Prostate gland (tissue), 2 donors: Measurements from ENCODE around the gene TTBK1. TPM values are rescaled to one million over a fixed set of nuclear protein-coding genes. Genes with fewer than 3 reads are reported as not detected.

ENCODE experiments used
- DNase-seq: peaks from one replicate; pipeline ENCODE4 v3.0.0-alpha.2; 2019; ENCODE audit warnings: low spot score
- H3K27ac ChIP-seq, 2 donors: fragments of 200-600 bp; sonication (generic); 2 replicates each; pipeline ENCODE4 v1.5.1; 2017 to 2019
- H3K27me3 ChIP-seq: fragments of 200-600 bp; sonication (generic); replicated peaks from 2 replicates; pipeline ENCODE4 v1.5.1; 2019; ENCODE audit not compliant: insufficient read depth
- H3K36me3 ChIP-seq, 2 donors: fragments of 200-600 bp; sonication (generic); 1 replicate in 1 of 2; 2 replicates in 1 of 2; pipeline versions ENCODE4 v1.5.1 to v1.8.1; 2017 to 2019
- H3K4me1 ChIP-seq: fragments of 200-600 bp; sonication (generic); replicated peaks from 2 replicates; pipeline ENCODE4 v1.5.1; 2019
- H3K4me3 ChIP-seq, 2 donors: fragments of 200-600 bp; sonication (generic); 2 replicates each; pipeline ENCODE4 v1.5.1; 2017 to 2019
- H3K9me3 ChIP-seq: fragments of 200-600 bp; sonication (generic); 2 replicates; pipeline ENCODE4 v1.5.1; 2017
- POLR2A ChIP-seq: fragments of 450-650 bp; IDR thresholded peaks from one replicate; pipeline ENCODE4 v1.6.1; 2016; ENCODE audit warnings: antibody characterized with exemption, mild to moderate bottlenecking
- POLR2AphosphoS5 ChIP-seq: sonication (generic); formaldehyde crosslinking; IDR thresholded peaks from one replicate; pipeline ENCODE4 v1.6.1; 2017; ENCODE audit warnings: antibody characterized with exemption
- WGBS: methylation state at CpG from one replicate; pipeline ENCODE4 v1.1.5; 2018; 5-methylcytosine and 5-hydroxymethylcytosine counted together
- intact Hi-C: fragments of 100-400 bp; cut with DNase I; formaldehyde crosslinking; loops from one replicate; pipeline ENCODE4 v1.14.2; 2022
- total RNA-seq, 2 donors: library from RNA; depleted of rRNA; stranded (reverse); fragments of >200 nt; gene quantifications; one replicate each; pipeline ENCODE4 v1.1.0, GENCODE V29; 2016
- TF ChIP-seq, protein P1 (sequence below), 4 experiments: fragments of 200-600 bp in 2 of 4; fragments of 450-650 bp in 2 of 4; sonication (generic) in 2 of 4; IDR thresholded peaks; 1 replicate in 3 of 4; 2 replicates in 1 of 4; pipeline ENCODE4 v1.5.1; 2016 to 2019; ENCODE audit warnings: antibody characterized with exemption in 4 of 4, mild to moderate bottlenecking in 2 of 4, moderate library complexity in 2 of 4

TTBK1 gene
- total RNA-seq: under 1 TPM; 0.18 to 0.62 TPM

DNA sequence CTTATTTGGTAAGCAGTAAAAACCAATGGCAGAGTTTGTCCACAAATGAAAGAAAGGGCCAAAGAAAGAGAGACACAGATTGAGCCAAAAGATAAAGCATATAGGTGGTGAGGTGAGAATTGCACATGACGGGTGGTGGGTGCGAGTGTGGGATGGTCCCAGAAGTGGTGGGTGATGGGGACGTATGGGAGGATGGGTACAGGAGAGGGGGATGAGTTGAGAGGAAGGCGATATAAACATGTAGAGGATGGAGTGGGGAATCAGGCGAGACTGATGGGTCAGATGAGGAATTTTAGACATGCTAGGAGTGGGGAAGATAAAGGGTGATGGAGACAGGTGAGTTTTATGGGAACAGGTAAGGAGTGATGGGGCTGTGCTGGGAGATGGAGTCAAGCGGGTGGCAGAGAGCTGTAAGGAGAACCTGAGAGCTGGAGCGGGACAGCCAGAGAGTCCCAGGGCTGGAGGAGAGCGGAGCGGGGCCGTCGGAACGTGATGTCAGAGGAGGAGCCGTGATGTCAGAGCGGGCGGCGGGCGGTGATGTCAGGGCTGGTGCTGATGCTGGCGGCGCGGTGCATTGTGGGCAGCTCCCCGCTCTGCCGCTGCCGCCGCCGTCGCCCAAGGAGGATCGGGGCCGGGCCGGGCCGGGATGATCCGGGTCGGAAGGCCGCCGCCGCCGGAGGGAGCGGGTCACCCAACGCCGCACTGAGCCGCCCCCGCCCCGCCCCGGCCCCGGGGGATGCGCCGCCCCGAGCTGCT lies at the start of gene TTBK1:
TTBK1 (plus strand) TSS at position 574 of the 756 bp plus-strand sequence. CDS start 3,180 bp downstream, outside the sequence.
- Histone ChIP-seq H3K27ac (no peak within 1 kb of the TSS), H3K27me3 (peaks cover 5% of the 10 kb centered on the region), H3K4me1 (no peaks in the 10 kb centered on the region), H3K9me3 (no peaks in the 10 kb centered on the region), H3K4me3 (no peak within 1 kb of the TSS), H3K36me3 (no peaks in the 10 kb centered on the region)
- intact Hi-C loops: no loop called here
- WGBS: 11% methylated on average over 35 of the region's 47 CpGs
- DNase-seq: no peak
- TF ChIP-seq POLR2A (no peak), POLR2AphosphoS5 (no peak)
- TF ChIP-seq, protein P1, sequence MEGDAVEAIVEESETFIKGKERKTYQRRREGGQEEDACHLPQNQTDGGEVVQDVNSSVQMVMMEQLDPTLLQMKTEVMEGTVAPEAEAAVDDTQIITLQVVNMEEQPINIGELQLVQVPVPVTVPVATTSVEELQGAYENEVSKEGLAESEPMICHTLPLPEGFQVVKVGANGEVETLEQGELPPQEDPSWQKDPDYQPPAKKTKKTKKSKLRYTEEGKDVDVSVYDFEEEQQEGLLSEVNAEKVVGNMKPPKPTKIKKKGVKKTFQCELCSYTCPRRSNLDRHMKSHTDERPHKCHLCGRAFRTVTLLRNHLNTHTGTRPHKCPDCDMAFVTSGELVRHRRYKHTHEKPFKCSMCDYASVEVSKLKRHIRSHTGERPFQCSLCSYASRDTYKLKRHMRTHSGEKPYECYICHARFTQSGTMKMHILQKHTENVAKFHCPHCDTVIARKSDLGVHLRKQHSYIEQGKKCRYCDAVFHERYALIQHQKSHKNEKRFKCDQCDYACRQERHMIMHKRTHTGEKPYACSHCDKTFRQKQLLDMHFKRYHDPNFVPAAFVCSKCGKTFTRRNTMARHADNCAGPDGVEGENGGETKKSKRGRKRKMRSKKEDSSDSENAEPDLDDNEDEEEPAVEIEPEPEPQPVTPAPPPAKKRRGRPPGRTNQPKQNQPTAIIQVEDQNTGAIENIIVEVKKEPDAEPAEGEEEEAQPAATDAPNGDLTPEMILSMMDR (IDR thresholded peaks at IDR 0.05): no peak

DNA sequence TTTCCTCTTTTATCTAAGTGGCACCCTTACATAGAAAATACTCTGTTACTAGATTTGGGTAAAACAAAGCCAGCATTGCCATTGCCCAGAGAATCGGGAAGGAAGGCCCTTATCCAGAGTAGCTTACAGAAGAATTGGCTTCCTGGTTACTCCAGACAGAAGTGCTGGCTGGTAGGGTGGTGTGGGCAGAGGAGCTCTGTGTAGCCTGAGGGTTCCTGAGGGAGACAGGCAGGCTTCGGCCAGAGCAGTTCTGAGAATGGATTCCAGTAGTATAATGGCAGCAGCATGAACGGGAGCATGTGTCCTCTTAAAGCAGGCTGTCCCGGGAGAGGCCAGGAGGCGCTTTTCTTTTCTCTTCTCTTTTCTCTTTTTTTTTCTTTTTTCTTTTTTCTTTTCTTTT lies 49.4 kb upstream of the TTBK1 start:
- no peaks in the 10 kb centered on the region for H3K9me3 ChIP-seq
- peaks cover 0 to 7% of the 10 kb centered on the region in 2 donors for H3K36me3 ChIP-seq
- H3K4me1 ChIP-seq: no peaks in the 10 kb centered on the region
- H3K4me3 ChIP-seq: no peak overlapping the region
- H3K27me3 ChIP-seq: no peaks in the 10 kb centered on the region
- TF ChIP-seq, protein P1 (IDR thresholded peaks at IDR 0.05): no peak
- 92% methylated on average over 5 of the region's 5 CpGs for WGBS
- no peak overlapping the region for H3K27ac ChIP-seq
- intact Hi-C loops: no loop called here
- no peak for DNase-seq

DNA sequence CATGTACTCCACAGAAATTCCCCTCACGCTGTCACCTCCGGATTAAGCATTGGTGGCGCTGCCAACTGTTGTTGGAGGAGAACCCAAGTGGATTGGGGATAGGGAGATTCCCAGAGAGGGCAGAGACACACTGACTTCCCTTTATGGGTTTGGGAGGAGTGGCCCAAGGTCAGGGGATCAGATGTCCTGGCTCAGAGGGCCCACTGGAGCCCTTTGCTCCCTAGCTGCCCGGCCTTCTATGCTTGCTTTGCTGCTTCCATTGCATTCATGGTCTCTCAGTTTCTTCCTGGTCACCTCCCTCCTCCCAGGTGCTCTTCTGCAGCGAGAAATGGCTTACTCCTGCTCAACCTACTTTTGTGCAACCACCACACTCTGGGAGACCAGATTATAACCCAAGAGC lies 46.9 kb upstream of the TTBK1 start:
- Histone ChIP-seq H3K27ac (no peak overlapping the region), H3K9me3 (no peaks in the 10 kb centered on the region), H3K4me3 (no peak overlapping the region), H3K36me3 (peaks cover 0 to 7% of the 10 kb centered on the region in 2 donors), H3K27me3 (no peaks in the 10 kb centered on the region), H3K4me1 (no peaks in the 10 kb centered on the region)
- WGBS: 85% methylated on average over 5 of the region's 5 CpGs
- intact Hi-C loops: no loop called here
- DNase-seq: no peak
- TF ChIP-seq POLR2A (no peak), POLR2AphosphoS5 (no peak)
- TF ChIP-seq, protein P1 (IDR thresholded peaks at IDR 0.05): no peak

DNA sequence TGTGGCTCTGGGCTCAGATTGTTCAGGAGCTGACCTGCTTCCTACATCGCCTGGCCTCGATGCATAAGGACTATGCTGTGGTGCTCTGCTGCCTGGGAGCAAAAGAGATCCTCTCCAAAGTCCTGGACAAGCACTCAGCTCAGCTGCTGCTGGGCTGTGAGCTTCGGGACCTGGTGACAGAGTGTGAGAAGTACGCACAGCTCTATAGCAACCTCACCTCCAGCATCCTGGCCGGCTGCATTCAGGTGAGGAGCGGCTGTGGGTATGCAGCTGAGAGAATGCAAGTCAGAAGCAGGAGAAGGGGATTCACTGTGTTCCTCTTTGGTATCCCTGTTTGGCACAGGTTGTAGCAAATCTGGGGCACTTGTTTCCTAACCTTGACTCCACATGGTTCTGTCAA lies 43.4 kb upstream of the TTBK1 start:
- Histone ChIP-seq H3K4me3 (no peak overlapping the region), H3K9me3 (no peaks in the 10 kb centered on the region), H3K27me3 (no peaks in the 10 kb centered on the region), H3K36me3 (peaks cover 0 to 7% of the 10 kb centered on the region in 2 donors), H3K27ac (no peak overlapping the region), H3K4me1 (no peaks in the 10 kb centered on the region)
- TF ChIP-seq POLR2A (no peak), POLR2AphosphoS5 (no peak)
- TF ChIP-seq, protein P1 (IDR thresholded peaks at IDR 0.05): no peak
- DNase-seq: no peak
- intact Hi-C loops: no loop called here
- 86% methylated on average over 6 of the region's 6 CpGs for WGBS

DNA sequence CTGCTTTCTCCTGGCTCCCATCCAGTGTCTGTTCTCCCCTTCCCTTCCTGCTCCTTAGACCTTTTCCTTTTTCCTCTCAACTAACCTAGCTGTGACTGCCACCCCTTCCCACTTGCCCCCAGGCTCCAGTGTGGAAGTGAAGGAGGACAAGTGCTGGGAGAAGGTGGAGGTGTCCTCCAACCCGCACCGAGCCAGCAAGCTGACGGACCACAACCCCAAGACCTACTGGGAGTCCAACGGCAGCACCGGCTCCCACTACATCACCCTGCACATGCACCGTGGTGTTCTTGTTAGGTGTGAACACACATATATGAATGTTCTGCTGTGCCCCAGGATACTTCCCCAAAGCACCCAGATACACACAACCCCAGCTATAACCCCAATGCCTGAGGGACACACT lies 42.7 kb upstream of the TTBK1 start:
- DNase-seq: no peak
- no peaks in the 10 kb centered on the region for H3K4me1 ChIP-seq
- intact Hi-C loops: no loop called here
- 94% methylated on average over 6 of the region's 6 CpGs for WGBS
- no peaks in the 10 kb centered on the region for H3K27me3 ChIP-seq
- peaks cover 0 to 7% of the 10 kb centered on the region in 2 donors for H3K36me3 ChIP-seq
- TF ChIP-seq POLR2A (no peak), POLR2AphosphoS5 (no peak)
- TF ChIP-seq, protein P1 (IDR thresholded peaks at IDR 0.05): no peak
- no peak overlapping the region for H3K4me3 ChIP-seq
- H3K27ac ChIP-seq: no peak overlapping the region
- no peaks in the 10 kb centered on the region for H3K9me3 ChIP-seq
